Body of pancreas (tissue), 4 donors: ENCODE data around the gene HOMER2.

Experiments used
- CTCF ChIP-seq, 7 experiments: fragments of 450-650 bp in 4 of 7; fragments of 200-600 bp in 3 of 7; sonication (generic) in 3 of 7; IDR thresholded peaks; one replicate each; pipeline ENCODE4 v1.5.1; 2016 to 2019; ENCODE audit warnings: antibody characterized with exemption in 7 of 7
- POLR2A ChIP-seq, 3 donors: fragments of 450-650 bp; IDR thresholded peaks; one replicate each; pipeline ENCODE4 v1.6.1; 2016; ENCODE audit warnings: antibody characterized with exemption in 3 of 3, mild to moderate bottlenecking in 2 of 3

DNA sequence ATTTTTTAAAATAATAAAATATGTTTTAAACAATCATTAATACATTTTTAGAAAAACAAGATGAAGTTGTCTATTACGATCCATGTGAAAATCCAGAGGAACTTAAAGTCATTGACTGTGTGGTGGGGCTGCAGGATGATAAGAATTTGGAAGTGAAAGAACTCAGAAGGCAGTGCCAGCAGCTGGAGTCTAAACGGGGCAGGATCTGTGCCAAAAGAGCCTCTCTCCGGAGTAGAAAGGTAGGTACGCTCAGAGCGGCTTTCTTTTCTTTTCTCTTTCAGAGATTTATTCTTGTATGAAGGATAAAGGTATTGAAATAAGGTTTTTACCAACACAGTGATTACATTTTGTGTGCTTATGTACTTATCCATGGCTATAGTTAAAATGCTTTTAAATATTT, 129.5 kb downstream of the HOMER2 start:
- TF ChIP-seq POLR2A (IDR thresholded peaks at IDR 0.05) (no peak), CTCF (IDR thresholded peaks at IDR 0.05) (no peak)
